Measurements from ENCODE around the gene CRCP.

DNA sequence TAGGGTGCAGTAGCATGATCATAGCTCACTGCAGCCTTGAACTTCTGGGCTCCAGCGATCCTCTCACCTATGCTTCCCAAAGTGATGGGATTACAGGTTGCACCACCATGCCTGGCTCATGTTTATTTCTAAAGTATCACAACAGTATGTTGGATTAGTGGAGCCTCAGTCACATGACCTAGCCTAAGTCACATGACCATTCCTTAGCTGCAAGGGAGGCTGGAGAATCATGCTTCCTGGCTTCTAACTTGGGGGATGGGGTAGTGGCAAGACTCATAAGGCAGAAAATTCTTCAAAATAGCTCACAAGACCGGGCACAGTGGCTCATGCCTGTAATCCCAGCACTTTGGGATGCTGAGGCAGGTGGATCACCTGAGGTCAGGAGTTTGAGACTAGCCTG lies 63.6 kb downstream of the CRCP start:
- TF ChIP-seq, protein P1, sequence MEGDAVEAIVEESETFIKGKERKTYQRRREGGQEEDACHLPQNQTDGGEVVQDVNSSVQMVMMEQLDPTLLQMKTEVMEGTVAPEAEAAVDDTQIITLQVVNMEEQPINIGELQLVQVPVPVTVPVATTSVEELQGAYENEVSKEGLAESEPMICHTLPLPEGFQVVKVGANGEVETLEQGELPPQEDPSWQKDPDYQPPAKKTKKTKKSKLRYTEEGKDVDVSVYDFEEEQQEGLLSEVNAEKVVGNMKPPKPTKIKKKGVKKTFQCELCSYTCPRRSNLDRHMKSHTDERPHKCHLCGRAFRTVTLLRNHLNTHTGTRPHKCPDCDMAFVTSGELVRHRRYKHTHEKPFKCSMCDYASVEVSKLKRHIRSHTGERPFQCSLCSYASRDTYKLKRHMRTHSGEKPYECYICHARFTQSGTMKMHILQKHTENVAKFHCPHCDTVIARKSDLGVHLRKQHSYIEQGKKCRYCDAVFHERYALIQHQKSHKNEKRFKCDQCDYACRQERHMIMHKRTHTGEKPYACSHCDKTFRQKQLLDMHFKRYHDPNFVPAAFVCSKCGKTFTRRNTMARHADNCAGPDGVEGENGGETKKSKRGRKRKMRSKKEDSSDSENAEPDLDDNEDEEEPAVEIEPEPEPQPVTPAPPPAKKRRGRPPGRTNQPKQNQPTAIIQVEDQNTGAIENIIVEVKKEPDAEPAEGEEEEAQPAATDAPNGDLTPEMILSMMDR (IDR thresholded peaks at IDR 0.05) = no peak
- TF ChIP-seq POLR2A (IDR thresholded peaks at IDR 0.05) = no peak
